ENCODE measurements around the gene PRDX1.
"Not testable (repeated sequence)": the region's sequence is repeated elsewhere in the genome, so short reads cannot be mapped to it uniquely, and the experiment has no call there.

Gene PRDX1

DNA sequence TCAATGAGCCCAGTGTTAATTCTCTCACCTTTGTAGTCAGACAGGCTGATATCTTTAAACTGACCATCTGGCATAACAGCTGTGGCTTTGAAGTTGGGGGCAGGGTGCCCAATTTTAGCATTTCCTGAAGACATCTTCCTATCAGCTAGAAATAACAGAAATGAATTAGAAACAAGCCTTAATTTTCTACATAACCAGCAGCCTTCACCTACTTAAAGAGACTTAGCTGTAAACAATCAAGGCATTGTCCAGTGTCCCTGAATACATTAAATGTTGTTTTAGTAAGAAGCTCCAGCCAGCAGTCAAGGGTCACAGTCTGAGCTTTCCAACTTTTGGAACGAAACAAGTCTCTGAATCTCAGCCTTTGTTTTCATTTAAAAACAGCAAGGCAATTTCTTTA lies 2.8 kb downstream of the PRDX1 start:
- no peak for TF ChIP-seq CTCF (IDR thresholded peaks at IDR 0.05; ENCODE audit: insufficient read depth, low read length, missing control alignments)
- ChIA-PET CTCF (interaction anchor here (0.9 to 4.7 kb wide), 3 partner anchors 23 to 363 kb away, joined by 3 to 41 read pairs (median 3); no protein-coding TSS in a partner anchor), POLR2A (interaction anchor here (1.1 to 5.1 kb wide), 2 partner anchors 11 to 179 kb away, joined by 3 to 56 read pairs; partner anchors contain the start of genes MUTYH and TOE1)
- no peak for DNase-seq (ENCODE audit: low read depth, low spot score)
- peak overlapping the region; percentile 34; the same call in 1 of the 2 replicates for H3K4me3 ChIP-seq (ENCODE audit: low read depth, low read length)

GRCh38 chr1:45518366-45518765 lies 3.3 kb downstream of the PRDX1 start:
- not testable (repeated sequence) for DNase-seq (ENCODE audit: low read depth, low spot score); H3K4me3 ChIP-seq (ENCODE audit: low read depth, low read length)
- ChIA-PET CTCF (interaction anchor here (0.7 to 4.7 kb wide), 3 partner anchors 24 to 52 kb away, joined by 3 to 41 read pairs (median 3); partner anchors contain the start of gene TESK2), POLR2A (interaction anchor here (1.1 to 5.1 kb wide), 2 partner anchors 10 to 179 kb away, joined by 3 to 56 read pairs; partner anchors contain the start of genes MUTYH and TOE1)

- no peak for DNase-seq (ENCODE audit: low read depth, low spot score)
- ChIA-PET POLR2A (interaction anchor here (0.8 to 1.2 kb wide), 2 partner anchors 9 to 68 kb away, joined by 3 read pairs; no protein-coding TSS in a partner anchor), CTCF (interaction anchor here (1.5 to 3.0 kb wide), 2 partner anchors 9 to 53 kb away, joined by 3 to 24 read pairs; no protein-coding TSS in a partner anchor)
- H3K4me3 ChIP-seq (ENCODE audit: low read depth, low read length) = no peak overlapping the region
- no peak for TF ChIP-seq CTCF (IDR thresholded peaks at IDR 0.05; ENCODE audit: insufficient read depth, low read length, missing control alignments)
These were observed 5.2 kb downstream of the PRDX1 start for GRCh38 chr1:45516465-45516864.

DNA sequence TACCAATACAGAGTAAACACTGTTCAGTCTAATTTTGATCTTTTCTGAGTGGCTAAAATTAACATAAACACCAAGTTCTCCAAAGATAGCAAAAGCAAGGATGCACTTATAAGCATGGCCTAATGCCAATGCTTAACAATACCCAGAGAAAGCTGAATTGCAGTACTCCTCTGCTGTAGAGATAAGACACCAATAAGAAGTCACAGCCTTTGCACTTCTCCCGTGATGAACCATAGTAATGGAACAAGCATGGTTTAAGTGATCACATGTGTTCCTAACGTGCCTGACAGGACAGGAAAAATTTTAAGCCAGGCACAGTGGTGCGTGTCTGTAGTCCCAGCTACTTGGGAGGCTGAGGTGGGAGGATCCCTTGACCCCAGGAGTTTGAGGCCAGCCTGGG lies 5.6 kb downstream of the PRDX1 start:
- ChIA-PET POLR2A (interaction anchor here (0.8 to 1.2 kb wide), 2 partner anchors 8 to 69 kb away, joined by 3 read pairs; no protein-coding TSS in a partner anchor), CTCF (interaction anchor here (0.9 to 3.0 kb wide), 2 partner anchors 53 to 502 kb away, joined by 3 to 24 read pairs; no protein-coding TSS in a partner anchor)
- no peak for TF ChIP-seq CTCF (IDR thresholded peaks at IDR 0.05; ENCODE audit: insufficient read depth, low read length, missing control alignments)
- no peak overlapping the region for H3K4me3 ChIP-seq (ENCODE audit: low read depth, low read length)
- no peak for DNase-seq (ENCODE audit: low read depth, low spot score)

GRCh38 chr1:45513532-45514260 lies 8.0 kb downstream of the PRDX1 start:
- ChIA-PET CTCF (interaction anchor here (1.4 to 7.9 kb wide), 10 partner anchors 10 to 211 kb away, joined by 3 to 150 read pairs (median 10); partner anchors contain the start of genes AKR1A1, CCDC163, MMACHC and NASP), POLR2A (interaction anchor here (2.7 kb wide), 1 partner anchor 8 kb away, joined by 25 read pairs; the partner anchor contains the start of gene PRDX1)
- not testable (repeated sequence) for DNase-seq (ENCODE audit: low read depth, low spot score); H3K4me3 ChIP-seq (ENCODE audit: low read depth, low read length)

GRCh38 chr1:45512641-45513054 lies 9.0 kb downstream of the PRDX1 start:
- DNase-seq (ENCODE audit: low read depth, low spot score) = no peak
- ChIA-PET POLR2A (interaction anchor here (0.6 to 2.7 kb wide), 2 partner anchors 9 to 13 kb away, joined by 3 to 25 read pairs; partner anchors contain the start of gene PRDX1), CTCF (interaction anchor here (0.9 to 7.9 kb wide), 20 partner anchors 9 to 499 kb away, joined by 3 to 150 read pairs (median 4); partner anchors contain the start of genes AKR1A1, CCDC163, MMACHC and NASP)
- no peak overlapping the region for H3K4me3 ChIP-seq (ENCODE audit: low read depth, low read length)
- TF ChIP-seq CTCF (IDR thresholded peaks at IDR 0.05; ENCODE audit: insufficient read depth, low read length, missing control alignments) = peak; percentile 67

All from AG04449 (cell line).